HEK293 (cell line): Measurements from ENCODE around the gene DNASE2.
A peak's percentile ranks its signal among the peaks of the same experiment; 100 is the strongest.
"Not testable (repeated sequence)": the region's sequence is repeated elsewhere in the genome, so short reads cannot be mapped to it uniquely, and the experiment has no call there.

Experiments
- CTCF ChIA-PET: fragments of 350-600 bp; formaldehyde crosslinking; extraction: SDS; loops from one replicate; lab custom pipeline; 2021; ENCODE audit warnings: antibody characterized with exemption; lab: Yijun Ruan, JAX
- POLR2A ChIA-PET: fragments of 300-600 bp; formaldehyde crosslinking; extraction: SDS; loops from one replicate; lab custom pipeline; 2020; ENCODE audit warnings: antibody characterized with exemption, inconsistent platforms; lab: Yijun Ruan, JAX
- H3K27ac ChIP-seq: fragments of 200-500 bp; sonication (Bioruptor generic); 2 replicates; pipeline ENCODE4 v1.5.1; 2014; ENCODE audit warnings: low read depth, low read length, control low read depth, inconsistent platforms; ENCODE audit errors: extremely low read depth
- H3K36me3 ChIP-seq, 2 experiments: fragments of 200-500 bp in 1 of 2; sonication (Bioruptor generic) in 1 of 2; 1 replicate in 1 of 2; 2 replicates in 1 of 2; pipeline ENCODE4 v1.5.1; 2014 to 2017; ENCODE audit warnings: inconsistent platforms in 2 of 2, low read length in 2 of 2; ENCODE audit not compliant: control insufficient read depth in 2 of 2, insufficient read depth in 1 of 2
- H3K4me1 ChIP-seq: fragments of 200-500 bp; sonication (Bioruptor generic); 2 replicates; pipeline ENCODE4 v1.5.1; 2014; ENCODE audit warnings: mild to moderate bottlenecking, low read length, inconsistent platforms; ENCODE audit not compliant: control insufficient read depth, insufficient read depth
- H3K4me3 ChIP-seq: 2 replicates; pipeline ENCODE4 v1.5.1; 2011; ENCODE audit warnings: low read depth, mild to moderate bottlenecking, control low read depth, low read length, moderate library complexity
- H3K9me3 ChIP-seq: fragments of 200-500 bp; sonication (Bioruptor generic); 2 replicates; pipeline ENCODE4 v1.5.1; 2014; ENCODE audit warnings: low read depth, low read length, inconsistent platforms; ENCODE audit not compliant: control insufficient read depth, insufficient read depth
- EGR2 ChIP-seq: fragments of 450-650 bp; formaldehyde crosslinking; IDR thresholded peaks from 2 replicates; pipeline ENCODE4 v1.5.1; 2016; ENCODE audit warnings: low read depth, missing biosample characterization, missing genetic modification characterization
- GFI1B ChIP-seq: fragments of 450-650 bp; formaldehyde crosslinking; IDR thresholded peaks from 2 replicates; pipeline ENCODE4 v1.5.1; 2016; ENCODE audit warnings: missing biosample characterization, missing genetic modification characterization
- SCRT2 ChIP-seq: fragments of 450-650 bp; formaldehyde crosslinking; IDR thresholded peaks from 2 replicates; pipeline ENCODE4 v1.5.1; 2016; ENCODE audit warnings: missing biosample characterization, missing genetic modification characterization
- TCF7L2 ChIP-seq: IDR thresholded peaks from 2 replicates; pipeline ENCODE4 v1.6.1; 2011; ENCODE audit warnings: low read depth, mild to moderate bottlenecking, inconsistent platforms, low read length, moderate library complexity, borderline replicate concordance
- YY2 ChIP-seq: fragments of 450-650 bp; formaldehyde crosslinking; IDR thresholded peaks from 2 replicates; pipeline ENCODE4 v1.5.1; 2016; ENCODE audit warnings: missing biosample characterization, missing genetic modification characterization
- ZNF138 ChIP-seq: fragments of 450-650 bp; formaldehyde crosslinking; IDR thresholded peaks from 2 replicates; pipeline ENCODE4 v1.5.1; 2016; ENCODE audit warnings: missing biosample characterization, missing genetic modification characterization, borderline replicate concordance
- ZNF292 ChIP-seq: fragments of 450-650 bp; formaldehyde crosslinking; IDR thresholded peaks from 2 replicates; pipeline ENCODE4 v1.5.1; 2016; ENCODE audit warnings: low read depth, missing biosample characterization, missing genetic modification characterization, borderline replicate concordance
- ZNF416 ChIP-seq: fragments of 450-650 bp; formaldehyde crosslinking; IDR thresholded peaks from 2 replicates; pipeline ENCODE4 v1.5.1; 2016; ENCODE audit warnings: missing biosample characterization, missing genetic modification characterization
- ZNF514 ChIP-seq: fragments of 450-650 bp; formaldehyde crosslinking; IDR thresholded peaks from 2 replicates; pipeline ENCODE4 v1.5.1; 2016; ENCODE audit warnings: missing biosample characterization, missing genetic modification characterization
- ZNF555 ChIP-seq: fragments of 450-650 bp; formaldehyde crosslinking; conservative IDR thresholded peaks from 2 replicates; pipeline ENCODE4 v1.5.1; 2017; ENCODE audit warnings: missing biosample characterization, mild to moderate bottlenecking, missing genetic modification characterization, inconsistent platforms
- ZNF677 ChIP-seq: fragments of 450-650 bp; IDR thresholded peaks from 2 replicates; pipeline ENCODE4 v1.5.0; 2018; ENCODE audit warnings: missing biosample characterization, mild to moderate bottlenecking, missing genetic modification characterization, moderate library complexity
- ZNF776 ChIP-seq: fragments of 450-650 bp; formaldehyde crosslinking; IDR thresholded peaks from 2 replicates; pipeline ENCODE4 v1.5.0; 2017; ENCODE audit warnings: missing biosample characterization, missing genetic modification characterization, borderline replicate concordance
- ZNF792 ChIP-seq: fragments of 450-650 bp; formaldehyde crosslinking; IDR thresholded peaks from 2 replicates; pipeline ENCODE4 v1.5.1; 2016; ENCODE audit warnings: missing biosample characterization, missing genetic modification characterization
- TF ChIP-seq, protein P1 (sequence below): fragments of 450-650 bp; formaldehyde crosslinking; IDR thresholded peaks from 2 replicates; pipeline ENCODE4 v1.5.1; 2016; ENCODE audit warnings: missing biosample characterization, missing genetic modification characterization
- TF ChIP-seq, protein P2 (sequence below): fragments of 450-650 bp; formaldehyde crosslinking; IDR thresholded peaks from 2 replicates; pipeline ENCODE4 v1.5.1; 2016; ENCODE audit warnings: missing biosample characterization, missing genetic modification characterization
- TF ChIP-seq, protein P3 (sequence below): fragments of 450-650 bp; formaldehyde crosslinking; IDR thresholded peaks from 2 replicates; pipeline ENCODE4 v1.5.1; 2016; ENCODE audit warnings: missing biosample characterization, missing genetic modification characterization
- TF ChIP-seq, protein P4 (sequence below): fragments of 450-650 bp; formaldehyde crosslinking; IDR thresholded peaks from 2 replicates; pipeline ENCODE4 v1.5.1; 2016; ENCODE audit warnings: missing biosample characterization, missing genetic modification characterization
- TF ChIP-seq, protein P5 (sequence below): fragments of 450-650 bp; formaldehyde crosslinking; IDR thresholded peaks from 2 replicates; pipeline ENCODE4 v1.5.1; 2016; ENCODE audit warnings: missing biosample characterization, missing genetic modification characterization
- TF ChIP-seq, protein P6 (sequence below): fragments of 450-650 bp; formaldehyde crosslinking; IDR thresholded peaks from 2 replicates; pipeline ENCODE4 v1.5.1; 2017; ENCODE audit warnings: missing biosample characterization, missing genetic modification characterization
- TF ChIP-seq, protein P7 (sequence below): fragments of 450-650 bp; formaldehyde crosslinking; IDR thresholded peaks from 2 replicates; pipeline ENCODE4 v1.5.1; 2016; ENCODE audit warnings: missing biosample characterization, missing genetic modification characterization, borderline replicate concordance

DNASE2 gene

DNA sequence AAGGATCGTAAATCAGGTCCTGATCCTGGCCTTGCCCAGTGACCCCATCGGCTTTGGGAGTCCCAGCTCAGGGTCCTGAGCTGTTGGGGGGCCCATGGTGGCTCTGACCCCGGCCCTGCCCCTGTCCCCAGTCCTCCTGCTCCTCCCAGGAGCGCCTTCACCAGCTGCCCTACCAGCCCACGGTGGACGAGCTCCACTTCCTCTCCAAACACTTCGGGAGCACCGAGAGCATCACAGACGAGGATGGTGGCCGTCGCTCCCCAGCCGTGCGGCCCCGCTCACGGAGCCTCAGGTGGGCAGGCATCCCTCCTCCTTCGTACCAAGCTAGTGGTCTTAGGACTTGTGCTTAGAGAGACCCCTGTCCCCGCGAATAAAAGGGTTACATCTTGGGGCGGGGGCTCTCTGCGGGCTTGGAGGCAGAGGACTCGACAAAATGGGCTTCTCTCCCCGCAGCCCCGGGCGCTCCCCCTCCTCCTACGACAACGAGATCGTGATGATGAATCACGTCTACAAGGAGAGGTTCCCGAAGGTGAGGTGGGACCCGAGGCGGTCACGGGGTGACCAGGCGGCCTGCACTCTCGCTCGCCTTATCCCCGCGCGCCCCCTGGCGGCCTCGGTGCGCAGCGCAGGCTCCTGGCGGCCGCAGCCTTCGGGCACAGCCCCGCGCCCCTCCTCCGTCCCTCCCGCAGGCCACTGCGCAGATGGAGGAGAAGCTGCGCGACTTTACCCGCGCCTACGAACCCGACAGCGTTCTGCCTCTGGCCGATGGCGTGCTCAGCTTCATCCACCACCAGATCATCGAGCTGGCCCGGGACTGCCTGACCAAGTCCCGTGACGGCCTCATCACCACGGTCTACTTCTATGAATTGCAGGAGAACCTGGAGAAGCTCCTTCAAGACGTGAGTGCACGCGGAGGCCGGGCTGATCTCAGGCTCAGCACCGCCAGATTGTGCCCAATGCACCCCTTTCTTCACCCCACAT, 33.8 kb downstream of the DNASE2 start (continued):
- TF ChIP-seq, protein P1, sequence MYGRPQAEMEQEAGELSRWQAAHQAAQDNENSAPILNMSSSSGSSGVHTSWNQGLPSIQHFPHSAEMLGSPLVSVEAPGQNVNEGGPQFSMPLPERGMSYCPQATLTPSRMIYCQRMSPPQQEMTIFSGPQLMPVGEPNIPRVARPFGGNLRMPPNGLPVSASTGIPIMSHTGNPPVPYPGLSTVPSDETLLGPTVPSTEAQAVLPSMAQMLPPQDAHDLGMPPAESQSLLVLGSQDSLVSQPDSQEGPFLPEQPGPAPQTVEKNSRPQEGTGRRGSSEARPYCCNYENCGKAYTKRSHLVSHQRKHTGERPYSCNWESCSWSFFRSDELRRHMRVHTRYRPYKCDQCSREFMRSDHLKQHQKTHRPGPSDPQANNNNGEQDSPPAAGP (tag by site-specific recombination) = peak; percentile 85
- TF ChIP-seq, protein P2, sequence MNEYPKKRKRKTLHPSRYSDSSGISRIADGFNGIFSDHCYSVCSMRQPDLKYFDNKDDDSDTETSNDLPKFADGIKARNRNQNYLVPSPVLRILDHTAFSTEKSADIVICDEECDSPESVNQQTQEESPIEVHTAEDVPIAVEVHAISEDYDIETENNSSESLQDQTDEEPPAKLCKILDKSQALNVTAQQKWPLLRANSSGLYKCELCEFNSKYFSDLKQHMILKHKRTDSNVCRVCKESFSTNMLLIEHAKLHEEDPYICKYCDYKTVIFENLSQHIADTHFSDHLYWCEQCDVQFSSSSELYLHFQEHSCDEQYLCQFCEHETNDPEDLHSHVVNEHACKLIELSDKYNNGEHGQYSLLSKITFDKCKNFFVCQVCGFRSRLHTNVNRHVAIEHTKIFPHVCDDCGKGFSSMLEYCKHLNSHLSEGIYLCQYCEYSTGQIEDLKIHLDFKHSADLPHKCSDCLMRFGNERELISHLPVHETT (tag by site-specific recombination) = no peak
- TF ChIP-seq ZNF677 (no peak), ZNF292 (tag by site-specific recombination) (no peak), ZNF138 (tag by site-specific recombination) (no peak), EGR2 (tag by site-specific recombination) (0 out of 2 replicates have a peak, but pooled peaks have one; percentile 39), ZNF416 (no peak)
- TF ChIP-seq, protein P3, sequence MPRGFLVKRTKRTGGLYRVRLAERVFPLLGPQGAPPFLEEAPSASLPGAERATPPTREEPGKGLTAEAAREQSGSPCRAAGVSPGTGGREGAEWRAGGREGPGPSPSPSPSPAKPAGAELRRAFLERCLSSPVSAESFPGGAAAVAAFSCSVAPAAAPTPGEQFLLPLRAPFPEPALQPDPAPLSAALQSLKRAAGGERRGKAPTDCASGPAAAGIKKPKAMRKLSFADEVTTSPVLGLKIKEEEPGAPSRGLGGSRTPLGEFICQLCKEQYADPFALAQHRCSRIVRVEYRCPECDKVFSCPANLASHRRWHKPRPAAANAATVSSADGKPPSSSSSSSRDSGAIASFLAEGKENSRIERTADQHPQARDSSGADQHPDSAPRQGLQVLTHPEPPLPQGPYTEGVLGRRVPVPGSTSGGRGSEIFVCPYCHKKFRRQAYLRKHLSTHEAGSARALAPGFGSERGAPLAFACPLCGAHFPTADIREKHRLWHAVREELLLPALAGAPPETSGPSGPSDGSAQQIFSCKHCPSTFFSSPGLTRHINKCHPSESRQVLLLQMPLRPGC = no peak

DNA sequence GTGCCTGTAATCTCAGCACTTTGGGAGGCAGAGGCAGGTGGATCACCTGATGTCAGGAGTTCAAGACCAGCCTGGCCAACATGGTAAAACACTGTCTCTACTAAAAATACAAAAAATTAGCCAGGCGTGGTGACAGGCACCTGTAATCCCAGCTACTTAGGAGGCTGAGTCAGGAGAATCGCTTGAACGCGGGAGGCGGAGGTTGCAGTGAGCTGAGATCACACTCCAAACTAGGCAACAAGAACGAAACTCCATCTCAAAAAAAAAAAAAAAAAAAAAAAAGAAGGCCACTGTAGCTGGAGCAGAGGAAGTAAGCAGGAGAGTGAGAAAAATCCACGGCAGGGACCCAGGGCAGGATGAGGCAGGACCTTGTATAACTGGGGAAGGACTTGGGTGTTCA, 34.6 kb downstream of the DNASE2 start:
- H3K9me3 ChIP-seq, H3K4me3 ChIP-seq, H3K36me3 ChIP-seq, H3K4me1 ChIP-seq, H3K27ac ChIP-seq: not testable (repeated sequence)
- TF ChIP-seq, protein P4, sequence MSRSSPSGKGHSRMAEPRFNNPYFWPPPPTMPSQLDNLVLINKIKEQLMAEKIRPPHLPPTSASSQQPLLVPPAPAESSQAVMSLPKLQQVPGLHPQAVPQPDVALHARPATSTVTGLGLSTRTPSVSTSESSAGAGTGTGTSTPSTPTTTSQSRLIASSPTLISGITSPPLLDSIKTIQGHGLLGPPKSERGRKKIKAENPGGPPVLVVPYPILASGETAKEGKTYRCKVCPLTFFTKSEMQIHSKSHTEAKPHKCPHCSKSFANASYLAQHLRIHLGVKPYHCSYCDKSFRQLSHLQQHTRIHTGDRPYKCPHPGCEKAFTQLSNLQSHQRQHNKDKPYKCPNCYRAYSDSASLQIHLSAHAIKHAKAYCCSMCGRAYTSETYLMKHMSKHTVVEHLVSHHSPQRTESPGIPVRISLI (tag by site-specific recombination) = peak; percentile 62
- ChIA-PET POLR2A (interaction anchor here (0.7 to 1.3 kb wide), 2 partner anchors 48 to 55 kb away, joined by 4 to 5 read pairs; partner anchors contain the start of gene JUNB), CTCF (interaction anchor here (0.5 to 7.2 kb wide), 30 partner anchors 8 to 923 kb away, joined by 3 to 62 read pairs (median 7); partner anchors contain the start of genes DNASE2, JUNB, RTBDN and THSD8)

DNA sequence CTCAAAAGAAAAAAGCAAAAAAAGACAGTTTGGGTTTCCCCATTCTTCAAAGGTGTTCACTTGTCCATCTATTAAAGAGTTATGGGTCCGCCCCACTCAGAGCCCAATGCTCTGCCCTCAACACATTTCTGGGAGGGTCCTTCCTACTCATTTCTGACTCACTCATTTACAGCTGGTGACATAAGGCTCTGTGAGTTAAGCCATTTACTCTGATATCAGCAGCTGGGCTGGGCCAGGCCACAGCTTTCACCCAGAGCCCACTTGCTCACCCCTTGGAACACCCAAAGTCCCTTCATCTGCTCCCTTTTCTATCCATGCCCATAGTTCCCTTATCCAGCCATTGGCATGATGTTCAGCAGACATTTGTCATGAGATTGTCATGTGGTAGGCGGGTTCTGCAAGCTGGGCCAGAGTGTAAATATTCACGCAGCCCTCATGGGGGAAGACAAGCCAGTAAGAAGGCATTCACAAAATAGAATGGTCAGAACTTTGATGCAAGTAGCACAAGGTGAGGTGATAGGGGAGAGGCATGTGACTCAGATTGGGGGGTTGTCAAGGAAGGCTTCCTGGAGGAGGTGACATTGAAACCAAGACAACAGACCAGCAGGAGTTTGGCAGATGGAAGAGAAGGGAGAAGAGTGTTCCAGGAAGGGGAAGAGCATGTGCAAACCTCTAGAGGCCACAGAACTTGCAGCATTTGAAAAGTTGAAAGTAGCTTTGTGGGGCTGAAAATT, 37.1 kb downstream of the DNASE2 start:
- POLR2A ChIA-PET = no interaction called here
- H3K27ac ChIP-seq = no peak overlapping the region
- H3K36me3 ChIP-seq = no peaks in the 10 kb centered on the region
- CTCF ChIA-PET = interaction anchor here (0.5 to 7.2 kb wide), 7 partner anchors 10 to 109 kb away, joined by 3 to 62 read pairs (median 4); partner anchors contain the start of gene RTBDN
- no peaks in the 10 kb centered on the region for H3K4me1 ChIP-seq
- no peaks in the 10 kb centered on the region for H3K9me3 ChIP-seq
- H3K4me3 ChIP-seq = no peak overlapping the region
- TF ChIP-seq YY2 (tag by site-specific recombination) (no peak), ZNF555 (tag by site-specific recombination) (no peak), ZNF776 (no peak), ZNF792 (tag by site-specific recombination) (no peak), ZNF677 (no peak), ZNF514 (tag by site-specific recombination) (no peak), EGR2 (tag by site-specific recombination) (peak; percentile 25; the same call in 1 of the 2 replicates), TCF7L2 (no peak), SCRT2 (no peak), GFI1B (no peak)
- TF ChIP-seq, protein P5, sequence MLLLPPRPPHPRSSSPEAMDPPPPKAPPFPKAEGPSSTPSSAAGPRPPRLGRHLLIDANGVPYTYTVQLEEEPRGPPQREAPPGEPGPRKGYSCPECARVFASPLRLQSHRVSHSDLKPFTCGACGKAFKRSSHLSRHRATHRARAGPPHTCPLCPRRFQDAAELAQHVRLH = 0 out of 2 replicates have a peak, but pooled peaks have one; percentile 41
- TF ChIP-seq, protein P6, sequence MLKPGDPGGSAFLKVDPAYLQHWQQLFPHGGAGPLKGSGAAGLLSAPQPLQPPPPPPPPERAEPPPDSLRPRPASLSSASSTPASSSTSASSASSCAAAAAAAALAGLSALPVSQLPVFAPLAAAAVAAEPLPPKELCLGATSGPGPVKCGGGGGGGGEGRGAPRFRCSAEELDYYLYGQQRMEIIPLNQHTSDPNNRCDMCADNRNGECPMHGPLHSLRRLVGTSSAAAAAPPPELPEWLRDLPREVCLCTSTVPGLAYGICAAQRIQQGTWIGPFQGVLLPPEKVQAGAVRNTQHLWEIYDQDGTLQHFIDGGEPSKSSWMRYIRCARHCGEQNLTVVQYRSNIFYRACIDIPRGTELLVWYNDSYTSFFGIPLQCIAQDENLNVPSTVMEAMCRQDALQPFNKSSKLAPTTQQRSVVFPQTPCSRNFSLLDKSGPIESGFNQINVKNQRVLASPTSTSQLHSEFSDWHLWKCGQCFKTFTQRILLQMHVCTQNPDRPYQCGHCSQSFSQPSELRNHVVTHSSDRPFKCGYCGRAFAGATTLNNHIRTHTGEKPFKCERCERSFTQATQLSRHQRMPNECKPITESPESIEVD (tag by site-specific recombination) = no peak
- TF ChIP-seq, protein P7, sequence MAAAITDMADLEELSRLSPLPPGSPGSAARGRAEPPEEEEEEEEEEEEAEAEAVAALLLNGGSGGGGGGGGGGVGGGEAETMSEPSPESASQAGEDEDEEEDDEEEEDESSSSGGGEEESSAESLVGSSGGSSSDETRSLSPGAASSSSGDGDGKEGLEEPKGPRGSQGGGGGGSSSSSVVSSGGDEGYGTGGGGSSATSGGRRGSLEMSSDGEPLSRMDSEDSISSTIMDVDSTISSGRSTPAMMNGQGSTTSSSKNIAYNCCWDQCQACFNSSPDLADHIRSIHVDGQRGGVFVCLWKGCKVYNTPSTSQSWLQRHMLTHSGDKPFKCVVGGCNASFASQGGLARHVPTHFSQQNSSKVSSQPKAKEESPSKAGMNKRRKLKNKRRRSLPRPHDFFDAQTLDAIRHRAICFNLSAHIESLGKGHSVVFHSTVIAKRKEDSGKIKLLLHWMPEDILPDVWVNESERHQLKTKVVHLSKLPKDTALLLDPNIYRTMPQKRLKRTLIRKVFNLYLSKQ (tag by site-specific recombination) = no peak
